ENCODE measurements around the gene KCNQ1.

Gene KCNQ1

GRCh38 chr11:2671748-2672147, 226.9 kb downstream of the KCNQ1 start:
- no peak for ATAC-seq
- TF ChIP-seq GLIS3 (CRISPR knock-in tag; IDR thresholded peaks at IDR 0.05) (no peak), RARB (CRISPR knock-in tag; IDR thresholded peaks at IDR 0.05) (no peak), POU6F1 (CRISPR knock-in tag; IDR thresholded peaks at IDR 0.05; ENCODE audit: borderline replicate concordance, low read depth) (no peak), TOX (CRISPR knock-in tag; IDR thresholded peaks at IDR 0.05; ENCODE audit: borderline replicate concordance) (no peak), CSDC2 (CRISPR knock-in tag; IDR thresholded peaks at IDR 0.05) (no peak), ZFP30 (CRISPR knock-in tag; IDR thresholded peaks at IDR 0.05) (no peak), CREB5 (CRISPR knock-in tag; IDR thresholded peaks at IDR 0.05; ENCODE audit: low read depth) (no peak), ZC3H10 (CRISPR knock-in tag; IDR thresholded peaks at IDR 0.05) (no peak), ISL1 (CRISPR knock-in tag; IDR thresholded peaks at IDR 0.05) (no peak), PPARA (CRISPR knock-in tag; IDR thresholded peaks at IDR 0.05; ENCODE audit: borderline replicate concordance) (no peak)
- TF ChIP-seq, protein P1, sequence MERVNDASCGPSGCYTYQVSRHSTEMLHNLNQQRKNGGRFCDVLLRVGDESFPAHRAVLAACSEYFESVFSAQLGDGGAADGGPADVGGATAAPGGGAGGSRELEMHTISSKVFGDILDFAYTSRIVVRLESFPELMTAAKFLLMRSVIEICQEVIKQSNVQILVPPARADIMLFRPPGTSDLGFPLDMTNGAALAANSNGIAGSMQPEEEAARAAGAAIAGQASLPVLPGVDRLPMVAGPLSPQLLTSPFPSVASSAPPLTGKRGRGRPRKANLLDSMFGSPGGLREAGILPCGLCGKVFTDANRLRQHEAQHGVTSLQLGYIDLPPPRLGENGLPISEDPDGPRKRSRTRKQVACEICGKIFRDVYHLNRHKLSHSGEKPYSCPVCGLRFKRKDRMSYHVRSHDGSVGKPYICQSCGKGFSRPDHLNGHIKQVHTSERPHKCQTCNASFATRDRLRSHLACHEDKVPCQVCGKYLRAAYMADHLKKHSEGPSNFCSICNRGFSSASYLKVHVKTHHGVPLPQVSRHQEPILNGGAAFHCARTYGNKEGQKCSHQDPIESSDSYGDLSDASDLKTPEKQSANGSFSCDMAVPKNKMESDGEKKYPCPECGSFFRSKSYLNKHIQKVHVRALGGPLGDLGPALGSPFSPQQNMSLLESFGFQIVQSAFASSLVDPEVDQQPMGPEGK (CRISPR knock-in tag; IDR thresholded peaks at IDR 0.05; ENCODE audit: borderline replicate concordance): no peak
- TF ChIP-seq, protein P2, sequence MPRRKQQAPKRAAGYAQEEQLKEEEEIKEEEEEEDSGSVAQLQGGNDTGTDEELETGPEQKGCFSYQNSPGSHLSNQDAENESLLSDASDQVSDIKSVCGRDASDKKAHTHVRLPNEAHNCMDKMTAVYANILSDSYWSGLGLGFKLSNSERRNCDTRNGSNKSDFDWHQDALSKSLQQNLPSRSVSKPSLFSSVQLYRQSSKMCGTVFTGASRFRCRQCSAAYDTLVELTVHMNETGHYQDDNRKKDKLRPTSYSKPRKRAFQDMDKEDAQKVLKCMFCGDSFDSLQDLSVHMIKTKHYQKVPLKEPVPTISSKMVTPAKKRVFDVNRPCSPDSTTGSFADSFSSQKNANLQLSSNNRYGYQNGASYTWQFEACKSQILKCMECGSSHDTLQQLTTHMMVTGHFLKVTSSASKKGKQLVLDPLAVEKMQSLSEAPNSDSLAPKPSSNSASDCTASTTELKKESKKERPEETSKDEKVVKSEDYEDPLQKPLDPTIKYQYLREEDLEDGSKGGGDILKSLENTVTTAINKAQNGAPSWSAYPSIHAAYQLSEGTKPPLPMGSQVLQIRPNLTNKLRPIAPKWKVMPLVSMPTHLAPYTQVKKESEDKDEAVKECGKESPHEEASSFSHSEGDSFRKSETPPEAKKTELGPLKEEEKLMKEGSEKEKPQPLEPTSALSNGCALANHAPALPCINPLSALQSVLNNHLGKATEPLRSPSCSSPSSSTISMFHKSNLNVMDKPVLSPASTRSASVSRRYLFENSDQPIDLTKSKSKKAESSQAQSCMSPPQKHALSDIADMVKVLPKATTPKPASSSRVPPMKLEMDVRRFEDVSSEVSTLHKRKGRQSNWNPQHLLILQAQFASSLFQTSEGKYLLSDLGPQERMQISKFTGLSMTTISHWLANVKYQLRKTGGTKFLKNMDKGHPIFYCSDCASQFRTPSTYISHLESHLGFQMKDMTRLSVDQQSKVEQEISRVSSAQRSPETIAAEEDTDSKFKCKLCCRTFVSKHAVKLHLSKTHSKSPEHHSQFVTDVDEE (CRISPR knock-in tag; IDR thresholded peaks at IDR 0.05): no peak

DNA sequence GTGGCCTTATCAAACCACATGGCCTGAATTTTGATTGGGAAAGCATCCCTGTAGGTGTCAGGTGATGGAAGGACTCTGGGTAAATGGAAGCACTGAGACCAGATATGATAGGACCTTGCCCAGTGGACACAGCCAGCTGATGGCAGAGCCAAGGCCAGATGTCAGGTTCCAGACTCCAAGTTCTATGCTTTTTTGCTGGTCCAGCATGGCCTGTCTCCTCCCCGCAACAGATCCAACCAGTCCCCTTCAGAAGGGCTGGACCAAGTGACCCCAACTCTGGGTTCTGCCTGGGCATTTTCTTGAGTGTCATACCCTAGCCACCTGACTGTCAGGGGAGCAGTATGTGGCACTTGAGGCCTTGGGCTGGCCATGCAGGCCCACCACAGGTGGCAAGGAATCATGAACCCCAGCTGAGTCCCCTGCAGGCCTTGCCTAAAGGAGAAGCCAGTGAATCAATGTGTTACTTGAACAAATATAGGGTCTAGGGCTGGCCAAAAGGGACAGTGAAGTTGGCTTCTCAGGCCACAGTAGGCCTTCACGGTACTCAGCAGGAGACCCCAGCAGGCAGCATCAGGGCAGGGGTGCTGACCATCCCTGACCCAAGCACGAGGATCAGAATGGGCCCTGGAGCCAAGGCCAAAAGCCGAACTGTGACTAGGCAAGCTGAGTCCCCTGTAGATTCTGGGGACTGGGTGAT, 227.9 kb downstream of the KCNQ1 start:
- no peak for ATAC-seq
- TF ChIP-seq ZNF8 (CRISPR knock-in tag; IDR thresholded peaks at IDR 0.05) (no peak), RARB (CRISPR knock-in tag; IDR thresholded peaks at IDR 0.05) (no peak), ZNF70 (CRISPR knock-in tag; IDR thresholded peaks at IDR 0.05) (no peak), CSRNP3 (CRISPR knock-in tag; IDR thresholded peaks at IDR 0.05) (no peak), ZC3H10 (CRISPR knock-in tag; IDR thresholded peaks at IDR 0.05) (no peak), POU6F1 (CRISPR knock-in tag; IDR thresholded peaks at IDR 0.05; ENCODE audit: borderline replicate concordance, low read depth) (no peak), CSDC2 (CRISPR knock-in tag; IDR thresholded peaks at IDR 0.05) (no peak)
- TF ChIP-seq, protein P1 (CRISPR knock-in tag; IDR thresholded peaks at IDR 0.05; ENCODE audit: borderline replicate concordance): no peak

Measured in SK-N-SH treated with all-trans-retinoic acid at 6 μM for 48 hours (cell line).